ENCODE measurements around the gene DOCK2. TPM values are rescaled to one million over a fixed set of nuclear protein-coding genes. Genes with fewer than 3 reads are reported as not detected.

Gene DOCK2
- total RNA-seq, 3 donors from 2014 or later, result 13.4 to 43.8 (median 19.8) TPM

DNA sequence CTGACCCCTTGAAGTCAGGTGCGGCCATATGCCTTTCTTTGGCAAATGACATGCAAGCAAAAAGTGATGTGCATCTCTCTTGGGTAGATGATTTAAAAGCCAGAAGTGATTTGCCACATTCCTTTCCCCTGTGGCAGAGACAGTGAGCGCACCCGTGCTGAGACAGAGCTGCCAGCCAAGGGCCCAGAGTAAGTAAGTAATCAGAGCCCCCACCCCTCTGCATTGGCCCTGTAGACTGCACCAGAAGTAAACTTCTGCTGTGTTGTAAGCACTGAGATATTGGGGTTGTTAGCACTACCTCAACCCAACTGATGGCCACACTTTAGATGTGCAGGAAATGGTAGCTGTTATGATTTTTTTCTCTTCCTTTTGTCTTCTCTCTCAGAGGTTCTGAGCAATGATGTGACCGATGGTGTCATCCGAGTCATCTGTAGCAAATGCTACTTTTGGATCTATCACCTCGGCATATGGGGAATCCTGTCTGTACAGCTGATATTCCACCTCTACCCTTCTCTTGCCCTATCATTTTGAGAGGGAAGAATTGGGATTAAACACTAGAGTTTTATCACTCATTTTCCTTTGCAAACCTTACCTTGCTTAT is 58.0 kb downstream of the DOCK2 start:
- H3K27ac ChIP-seq, result no peak overlapping the region
- H3K4me3 ChIP-seq, result no peak overlapping the region
- no peak for TF ChIP-seq POLR2AphosphoS5 (IDR thresholded peaks at IDR 0.05)
- no peak for TF ChIP-seq POLR2A (IDR thresholded peaks at IDR 0.05)
- TF ChIP-seq, protein P1, sequence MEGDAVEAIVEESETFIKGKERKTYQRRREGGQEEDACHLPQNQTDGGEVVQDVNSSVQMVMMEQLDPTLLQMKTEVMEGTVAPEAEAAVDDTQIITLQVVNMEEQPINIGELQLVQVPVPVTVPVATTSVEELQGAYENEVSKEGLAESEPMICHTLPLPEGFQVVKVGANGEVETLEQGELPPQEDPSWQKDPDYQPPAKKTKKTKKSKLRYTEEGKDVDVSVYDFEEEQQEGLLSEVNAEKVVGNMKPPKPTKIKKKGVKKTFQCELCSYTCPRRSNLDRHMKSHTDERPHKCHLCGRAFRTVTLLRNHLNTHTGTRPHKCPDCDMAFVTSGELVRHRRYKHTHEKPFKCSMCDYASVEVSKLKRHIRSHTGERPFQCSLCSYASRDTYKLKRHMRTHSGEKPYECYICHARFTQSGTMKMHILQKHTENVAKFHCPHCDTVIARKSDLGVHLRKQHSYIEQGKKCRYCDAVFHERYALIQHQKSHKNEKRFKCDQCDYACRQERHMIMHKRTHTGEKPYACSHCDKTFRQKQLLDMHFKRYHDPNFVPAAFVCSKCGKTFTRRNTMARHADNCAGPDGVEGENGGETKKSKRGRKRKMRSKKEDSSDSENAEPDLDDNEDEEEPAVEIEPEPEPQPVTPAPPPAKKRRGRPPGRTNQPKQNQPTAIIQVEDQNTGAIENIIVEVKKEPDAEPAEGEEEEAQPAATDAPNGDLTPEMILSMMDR (IDR thresholded peaks at IDR 0.05), result no peak
- no peaks in the 10 kb centered on the region for H3K9me3 ChIP-seq
- H3K27me3 ChIP-seq, result no peaks in the 10 kb centered on the region
- no peak for DNase-seq (ENCODE audit: low spot score in 2 of 2)
- no peaks in the 10 kb centered on the region for H3K4me1 ChIP-seq
- no peaks in the 10 kb centered on the region for H3K36me3 ChIP-seq
- intact Hi-C loops (cut with DNase I; ENCODE audit: low total_unique reads), result no loop called here

GRCh38 chr5:169695919-169696490 is 58.9 kb downstream of the DOCK2 start:
- H3K27me3 ChIP-seq, result no peaks in the 10 kb centered on the region
- H3K27ac ChIP-seq, result no peak overlapping the region
- H3K4me3 ChIP-seq, result no peak overlapping the region
- DNase-seq (ENCODE audit: low spot score in 2 of 2), result no peak
- TF ChIP-seq, protein P1 (IDR thresholded peaks at IDR 0.05), result no peak
- no peak for TF ChIP-seq POLR2A (IDR thresholded peaks at IDR 0.05)
- no peak for TF ChIP-seq POLR2AphosphoS5 (IDR thresholded peaks at IDR 0.05)
- intact Hi-C loops (cut with DNase I; ENCODE audit: low total_unique reads), result no loop called here
- H3K9me3 ChIP-seq, result no peaks in the 10 kb centered on the region
- H3K4me1 ChIP-seq, result no peaks in the 10 kb centered on the region
- H3K36me3 ChIP-seq, result no peaks in the 10 kb centered on the region

GRCh38 chr5:169696621-169697510 is 59.8 kb downstream of the DOCK2 start:
- intact Hi-C loops (cut with DNase I; ENCODE audit: low total_unique reads), result no loop called here
- Histone ChIP-seq H3K4me1 (no peaks in the 10 kb centered on the region), H3K27ac (no peak overlapping the region), H3K9me3 (no peaks in the 10 kb centered on the region), H3K4me3 (no peak overlapping the region), H3K36me3 (no peaks in the 10 kb centered on the region), H3K27me3 (no peaks in the 10 kb centered on the region)
- TF ChIP-seq POLR2A (IDR thresholded peaks at IDR 0.05) (no peak), POLR2AphosphoS5 (IDR thresholded peaks at IDR 0.05) (no peak)
- TF ChIP-seq, protein P1 (IDR thresholded peaks at IDR 0.05), result no peak
- no peak for DNase-seq (ENCODE audit: low spot score in 2 of 2)

GRCh38 chr5:169697511-169697890 is 60.4 kb downstream of the DOCK2 start:
- Histone ChIP-seq H3K36me3 (no peaks in the 10 kb centered on the region), H3K4me1 (no peaks in the 10 kb centered on the region), H3K27me3 (no peaks in the 10 kb centered on the region), H3K4me3 (no peak overlapping the region), H3K27ac (no peak overlapping the region), H3K9me3 (no peaks in the 10 kb centered on the region)
- TF ChIP-seq POLR2AphosphoS5 (IDR thresholded peaks at IDR 0.05) (no peak), POLR2A (IDR thresholded peaks at IDR 0.05) (no peak)
- TF ChIP-seq, protein P1 (IDR thresholded peaks at IDR 0.05), result no peak
- DNase-seq (ENCODE audit: low spot score in 2 of 2), result no peak
- intact Hi-C loops (cut with DNase I; ENCODE audit: low total_unique reads), result no loop called here

- DNase-seq (ENCODE audit: low spot score in 2 of 2), result no peak
- Histone ChIP-seq H3K36me3 (no peaks in the 10 kb centered on the region), H3K27me3 (no peaks in the 10 kb centered on the region), H3K4me1 (no peaks in the 10 kb centered on the region), H3K4me3 (no peak overlapping the region), H3K9me3 (no peaks in the 10 kb centered on the region), H3K27ac (no peak overlapping the region)
- intact Hi-C loops (cut with DNase I; ENCODE audit: low total_unique reads), result no loop called here
- TF ChIP-seq, protein P1 (IDR thresholded peaks at IDR 0.05), result no peak
- no peak for TF ChIP-seq POLR2AphosphoS5 (IDR thresholded peaks at IDR 0.05)
- no peak for TF ChIP-seq POLR2A (IDR thresholded peaks at IDR 0.05)
These were observed 60.9 kb downstream of the DOCK2 start for GRCh38 chr5:169697976-169698375.
